ENCODE results near the gene AEN.

DNA sequence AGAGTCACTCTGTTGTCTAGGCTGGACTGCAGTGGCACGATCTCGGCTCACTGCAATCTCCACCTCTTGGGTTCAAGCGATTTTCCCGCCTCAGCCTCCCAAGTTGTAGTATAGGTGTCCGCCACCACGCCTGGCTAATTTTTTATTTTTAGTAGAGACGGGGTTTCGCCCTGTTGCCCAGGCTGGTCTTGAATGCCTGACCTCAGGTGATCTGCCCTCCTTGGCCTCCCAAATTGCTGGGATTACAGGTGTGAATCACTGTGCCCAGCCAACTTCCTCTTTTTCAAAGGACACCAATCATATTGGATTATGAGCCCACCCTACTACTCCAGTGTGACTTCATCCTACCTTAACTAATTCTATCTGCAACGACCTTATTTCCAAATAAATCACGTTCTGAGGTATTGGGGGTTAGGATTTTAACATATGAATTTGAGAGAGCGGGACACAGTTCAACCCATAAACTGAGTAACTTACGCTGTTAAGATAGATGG is 20.9 kb downstream of the AEN start:
- no peak for TF ChIP-seq POLR2A (IDR thresholded peaks at IDR 0.05)
- TF ChIP-seq, protein P1, sequence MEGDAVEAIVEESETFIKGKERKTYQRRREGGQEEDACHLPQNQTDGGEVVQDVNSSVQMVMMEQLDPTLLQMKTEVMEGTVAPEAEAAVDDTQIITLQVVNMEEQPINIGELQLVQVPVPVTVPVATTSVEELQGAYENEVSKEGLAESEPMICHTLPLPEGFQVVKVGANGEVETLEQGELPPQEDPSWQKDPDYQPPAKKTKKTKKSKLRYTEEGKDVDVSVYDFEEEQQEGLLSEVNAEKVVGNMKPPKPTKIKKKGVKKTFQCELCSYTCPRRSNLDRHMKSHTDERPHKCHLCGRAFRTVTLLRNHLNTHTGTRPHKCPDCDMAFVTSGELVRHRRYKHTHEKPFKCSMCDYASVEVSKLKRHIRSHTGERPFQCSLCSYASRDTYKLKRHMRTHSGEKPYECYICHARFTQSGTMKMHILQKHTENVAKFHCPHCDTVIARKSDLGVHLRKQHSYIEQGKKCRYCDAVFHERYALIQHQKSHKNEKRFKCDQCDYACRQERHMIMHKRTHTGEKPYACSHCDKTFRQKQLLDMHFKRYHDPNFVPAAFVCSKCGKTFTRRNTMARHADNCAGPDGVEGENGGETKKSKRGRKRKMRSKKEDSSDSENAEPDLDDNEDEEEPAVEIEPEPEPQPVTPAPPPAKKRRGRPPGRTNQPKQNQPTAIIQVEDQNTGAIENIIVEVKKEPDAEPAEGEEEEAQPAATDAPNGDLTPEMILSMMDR (IDR thresholded peaks at IDR 0.05 in 4 of 5, conservative IDR thresholded peaks at IDR 0.05 in 1 of 5): no peak

All from gastrocnemius medialis (tissue), 4 donors.